Cardiac fibroblast (primary cell): Measurements from ENCODE around the gene GPATCH1.
A peak's percentile ranks its signal among the peaks of the same experiment; 100 is the strongest.
"Not testable (repeated sequence)": the region's sequence is repeated elsewhere in the genome, so short reads cannot be mapped to it uniquely, and the experiment has no call there.

Experiments
- DNase-seq, 2 donors: peaks; one replicate each; pipeline versions ENCODE4 v3.0.0 to v3.0.0-alpha.2; 2010; ENCODE audit warnings: low read depth in 2 of 2
- H3K4me3 ChIP-seq, 2 donors: replicated peaks in 1 of 2; 1 replicate in 1 of 2; 2 replicates in 1 of 2; pipeline ENCODE4 v1.5.1; 2011; ENCODE audit warnings: low read depth in 2 of 2, low read length in 2 of 2, mild to moderate bottlenecking in 2 of 2, moderate library complexity in 1 of 2
- CTCF ChIP-seq: IDR thresholded peaks from one replicate; pipeline ENCODE4 v1.5.1; 2011; ENCODE audit warnings: low read depth, mild to moderate bottlenecking, low read length, inconsistent platforms

GPATCH1 gene

GRCh38 chr19:33080761-33081681, at the start of gene GPATCH1:
Gene GPATCH1, plus strand, starts transcription at chr19:33081181. Its CDS starts 13 bp downstream, at chr19:33081194.
- TF ChIP-seq CTCF: no peak
- peak; percentile 85 for DNase-seq
- peak within 1 kb of the TSS; percentile 94 to 99 for H3K4me3 ChIP-seq

GRCh38 chr19:33032218-33032781, 48.7 kb upstream of the GPATCH1 start:
- no peak overlapping the region for H3K4me3 ChIP-seq

GRCh38 chr19:33035461-33035860, 45.5 kb upstream of the GPATCH1 start:
- no peak for TF ChIP-seq CTCF
- DNase-seq: no peak

More at GRCh38 chr19:33032218-33032781, 48.7 kb upstream of the GPATCH1 start:
- no peak for DNase-seq
- TF ChIP-seq CTCF: no peak

GRCh38 chr19:33036370-33037167, 44.4 kb upstream of the GPATCH1 start:
- DNase-seq, H3K4me3 ChIP-seq: not testable (repeated sequence)

More at GRCh38 chr19:33035461-33035860, 45.5 kb upstream of the GPATCH1 start:
- H3K4me3 ChIP-seq: no peak overlapping the region

GRCh38 chr19:33037168-33038025, 43.6 kb upstream of the GPATCH1 start:
- DNase-seq, H3K4me3 ChIP-seq: not testable (repeated sequence)

- DNase-seq: no peak
- no peak for TF ChIP-seq CTCF
- H3K4me3 ChIP-seq: no peak overlapping the region
Measured at GRCh38 chr19:33039108-33039599, 41.8 kb upstream of the GPATCH1 start.

- no peak overlapping the region for H3K4me3 ChIP-seq
- TF ChIP-seq CTCF: no peak
- no peak for DNase-seq
Measured at GRCh38 chr19:33039815-33040214, 41.2 kb upstream of the GPATCH1 start.
